ENCODE data around the gene LHFPL2.

GRCh38 chr5:78653031-78653430 lies 4.5 kb upstream of the LHFPL2 start:
- TF ChIP-seq, protein P1, sequence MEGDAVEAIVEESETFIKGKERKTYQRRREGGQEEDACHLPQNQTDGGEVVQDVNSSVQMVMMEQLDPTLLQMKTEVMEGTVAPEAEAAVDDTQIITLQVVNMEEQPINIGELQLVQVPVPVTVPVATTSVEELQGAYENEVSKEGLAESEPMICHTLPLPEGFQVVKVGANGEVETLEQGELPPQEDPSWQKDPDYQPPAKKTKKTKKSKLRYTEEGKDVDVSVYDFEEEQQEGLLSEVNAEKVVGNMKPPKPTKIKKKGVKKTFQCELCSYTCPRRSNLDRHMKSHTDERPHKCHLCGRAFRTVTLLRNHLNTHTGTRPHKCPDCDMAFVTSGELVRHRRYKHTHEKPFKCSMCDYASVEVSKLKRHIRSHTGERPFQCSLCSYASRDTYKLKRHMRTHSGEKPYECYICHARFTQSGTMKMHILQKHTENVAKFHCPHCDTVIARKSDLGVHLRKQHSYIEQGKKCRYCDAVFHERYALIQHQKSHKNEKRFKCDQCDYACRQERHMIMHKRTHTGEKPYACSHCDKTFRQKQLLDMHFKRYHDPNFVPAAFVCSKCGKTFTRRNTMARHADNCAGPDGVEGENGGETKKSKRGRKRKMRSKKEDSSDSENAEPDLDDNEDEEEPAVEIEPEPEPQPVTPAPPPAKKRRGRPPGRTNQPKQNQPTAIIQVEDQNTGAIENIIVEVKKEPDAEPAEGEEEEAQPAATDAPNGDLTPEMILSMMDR (IDR thresholded peaks at IDR 0.05; ENCODE audit: low read depth, low read length) = no peak
- TF ChIP-seq MYC (IDR thresholded peaks at IDR 0.05; ENCODE audit: low read depth, low read length) (no peak), POLR2A (IDR thresholded peaks at IDR 0.05; ENCODE audit: extremely low read depth, insufficient read length) (no peak)
